ENCODE measurements around the gene ATP1B1. TPM values are rescaled to one million over a fixed set of nuclear protein-coding genes. Genes with fewer than 3 reads are reported as not detected.

Gene ATP1B1
- total and polyA plus RNA-seq, 2 experiments from 2014 or later, result 51.0 to 73.4 TPM

- H3K9me2 ChIP-seq (ENCODE audit: insufficient read depth), result no peaks in the 10 kb centered on the region; the same call in 1 of the 2 replicates
- H3K9me3 Mint-ChIP-seq, result no peaks in the 10 kb centered on the region
- no peak overlapping the region for H3K27ac Mint-ChIP-seq
- H3K4me3 Mint-ChIP-seq, result no peak overlapping the region
- H3K27me3 Mint-ChIP-seq (ENCODE audit: insufficient read depth, low read depth, poor library complexity), result peaks cover 5% of the 10 kb centered on the region
- H3K4me1 Mint-ChIP-seq, result peaks cover 11% of the 10 kb centered on the region; the same call in 2 of the 3 replicates
- no peak overlapping the region for H3K4me3 ChIP-seq
- H3K36me3 ChIP-seq (ENCODE audit: insufficient read depth), result no peaks in the 10 kb centered on the region
- H4K20me1 ChIP-seq (replicated peaks; ENCODE audit: insufficient read depth), result no peaks in the 10 kb centered on the region
- H2AFZ ChIP-seq, result no peak overlapping the region
- DNase-seq (ENCODE audit: low spot score), result no peak
- H3K36me3 Mint-ChIP-seq (ENCODE audit: low read depth), result no peaks in the 10 kb centered on the region
- TF ChIP-seq POLR2AphosphoS5 (IDR thresholded peaks at IDR 0.05; ENCODE audit: low read depth) (no peak), EZH2phosphoT487 (IDR thresholded peaks at IDR 0.05; ENCODE audit: unreplicated experiment) (no peak), ZNF114 (CRISPR knock-in tag; IDR thresholded peaks at IDR 0.05) (no peak), NANOG (IDR thresholded peaks at IDR 0.05; ENCODE audit: borderline replicate concordance) (no peak), CTCF (conservative IDR thresholded peaks at IDR 0.05; ENCODE audit: low read depth in 2 of 2) (no peak), STAT1 (IDR thresholded peaks at IDR 0.05; ENCODE audit: unreplicated experiment) (no peak), ZNF331 (CRISPR knock-in tag; IDR thresholded peaks at IDR 0.05; ENCODE audit: low read depth) (no peak), CREB1 (CRISPR knock-in tag; IDR thresholded peaks at IDR 0.05; ENCODE audit: low read depth) (no peak), JUNB (IDR thresholded peaks at IDR 0.05; ENCODE audit: unreplicated experiment) (no peak), ETS1 (IDR thresholded peaks at IDR 0.05) (no peak), EZH2 (IDR thresholded peaks at IDR 0.05; ENCODE audit: low read depth, unreplicated experiment) (no peak)
- TF ChIP-seq, protein P1, sequence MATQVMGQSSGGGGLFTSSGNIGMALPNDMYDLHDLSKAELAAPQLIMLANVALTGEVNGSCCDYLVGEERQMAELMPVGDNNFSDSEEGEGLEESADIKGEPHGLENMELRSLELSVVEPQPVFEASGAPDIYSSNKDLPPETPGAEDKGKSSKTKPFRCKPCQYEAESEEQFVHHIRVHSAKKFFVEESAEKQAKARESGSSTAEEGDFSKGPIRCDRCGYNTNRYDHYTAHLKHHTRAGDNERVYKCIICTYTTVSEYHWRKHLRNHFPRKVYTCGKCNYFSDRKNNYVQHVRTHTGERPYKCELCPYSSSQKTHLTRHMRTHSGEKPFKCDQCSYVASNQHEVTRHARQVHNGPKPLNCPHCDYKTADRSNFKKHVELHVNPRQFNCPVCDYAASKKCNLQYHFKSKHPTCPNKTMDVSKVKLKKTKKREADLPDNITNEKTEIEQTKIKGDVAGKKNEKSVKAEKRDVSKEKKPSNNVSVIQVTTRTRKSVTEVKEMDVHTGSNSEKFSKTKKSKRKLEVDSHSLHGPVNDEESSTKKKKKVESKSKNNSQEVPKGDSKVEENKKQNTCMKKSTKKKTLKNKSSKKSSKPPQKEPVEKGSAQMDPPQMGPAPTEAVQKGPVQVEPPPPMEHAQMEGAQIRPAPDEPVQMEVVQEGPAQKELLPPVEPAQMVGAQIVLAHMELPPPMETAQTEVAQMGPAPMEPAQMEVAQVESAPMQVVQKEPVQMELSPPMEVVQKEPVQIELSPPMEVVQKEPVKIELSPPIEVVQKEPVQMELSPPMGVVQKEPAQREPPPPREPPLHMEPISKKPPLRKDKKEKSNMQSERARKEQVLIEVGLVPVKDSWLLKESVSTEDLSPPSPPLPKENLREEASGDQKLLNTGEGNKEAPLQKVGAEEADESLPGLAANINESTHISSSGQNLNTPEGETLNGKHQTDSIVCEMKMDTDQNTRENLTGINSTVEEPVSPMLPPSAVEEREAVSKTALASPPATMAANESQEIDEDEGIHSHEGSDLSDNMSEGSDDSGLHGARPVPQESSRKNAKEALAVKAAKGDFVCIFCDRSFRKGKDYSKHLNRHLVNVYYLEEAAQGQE (IDR thresholded peaks at IDR 0.05; ENCODE audit: unreplicated experiment), result no peak
- no peaks in the 10 kb centered on the region for H3F3A ChIP-seq (replicated peaks; ENCODE audit: low read depth)
- no peaks in the 10 kb centered on the region for H3K79me2 ChIP-seq (replicated peaks; ENCODE audit: insufficient read depth)
- H3K27ac ChIP-seq (ENCODE audit: low read depth), result no peak overlapping the region
- H3K4me1 ChIP-seq (ENCODE audit: insufficient read depth), result no peaks in the 10 kb centered on the region
- no peak for ATAC-seq
- peaks cover 7% of the 10 kb centered on the region; the same call in 1 of the 2 replicates for H3K27me3 ChIP-seq (ENCODE audit: insufficient read depth)
- H3K4me2 ChIP-seq, result no peak overlapping the region
Observed at GRCh38 chr1:169099561-169099960, 6.9 kb upstream of the ATP1B1 start.

Measured in GM23338 (cell line).